Measurements from ENCODE around the gene TIA1.
"Not testable (repeated sequence)": the region's sequence is repeated elsewhere in the genome, so short reads cannot be mapped to it uniquely, and the experiment has no call there.

TIA1 gene

GRCh38 chr2:70173520-70173919, 74.9 kb downstream of the TIA1 start:
- Histone ChIP-seq H3K27me3 (no peaks in the 10 kb centered on the region), H3K9me3 (no peaks in the 10 kb centered on the region), H3K36me3 (peaks cover 87% of the 10 kb centered on the region), H4K20me1 (no peaks in the 10 kb centered on the region), H3K4me3 (no peak overlapping the region), H3K4me2 (no peak overlapping the region), H3K9ac (no peak overlapping the region), H3K4me1 (peaks cover 24% of the 10 kb centered on the region), H3K27ac (no peak overlapping the region)
- no peak for TF ChIP-seq Cebpa-rat (IDR thresholded peaks at IDR 0.05)

- not testable (repeated sequence) for H3K9ac ChIP-seq, H3K4me1 ChIP-seq, H4K20me1 ChIP-seq, H3K4me2 ChIP-seq, H3K27ac ChIP-seq, H3K4me3 ChIP-seq, H3K27me3 ChIP-seq, H3K9me3 ChIP-seq
- peaks cover 97% of the 10 kb centered on the region for H3K36me3 ChIP-seq
Measured at GRCh38 chr2:70169654-70170245, 78.7 kb downstream of the TIA1 start.

- no peaks in the 10 kb centered on the region for H4K20me1 ChIP-seq
- no peak for TF ChIP-seq Cebpa-rat (IDR thresholded peaks at IDR 0.05)
- H3K9me3 ChIP-seq, result no peaks in the 10 kb centered on the region
- H3K27me3 ChIP-seq, result no peaks in the 10 kb centered on the region
- no peak overlapping the region for H3K4me2 ChIP-seq
- H3K4me1 ChIP-seq, result no peaks in the 10 kb centered on the region
- H3K36me3 ChIP-seq, result peaks cover 87% of the 10 kb centered on the region
- H3K4me3 ChIP-seq, result no peak overlapping the region
- no peak overlapping the region for H3K27ac ChIP-seq
- no peak overlapping the region for H3K9ac ChIP-seq
Measured at GRCh38 chr2:70161069-70161534, 87.3 kb downstream of the TIA1 start.

GRCh38 chr2:70160545-70160944, 87.9 kb downstream of the TIA1 start:
- Histone ChIP-seq H3K9ac (no peak overlapping the region), H3K27me3 (no peaks in the 10 kb centered on the region), H3K27ac (no peak overlapping the region), H3K4me1 (no peaks in the 10 kb centered on the region), H3K4me2 (no peak overlapping the region), H3K9me3 (no peaks in the 10 kb centered on the region), H3K4me3 (no peak overlapping the region), H4K20me1 (no peaks in the 10 kb centered on the region), H3K36me3 (peaks cover 86% of the 10 kb centered on the region)
- TF ChIP-seq Cebpa-rat (IDR thresholded peaks at IDR 0.05), result no peak
